ENCODE measurements around the gene KBTBD3.

GRCh38 chr11:106101819-106102218 is 24.7 kb upstream of the KBTBD3 start:
- TF ChIP-seq, protein P1, sequence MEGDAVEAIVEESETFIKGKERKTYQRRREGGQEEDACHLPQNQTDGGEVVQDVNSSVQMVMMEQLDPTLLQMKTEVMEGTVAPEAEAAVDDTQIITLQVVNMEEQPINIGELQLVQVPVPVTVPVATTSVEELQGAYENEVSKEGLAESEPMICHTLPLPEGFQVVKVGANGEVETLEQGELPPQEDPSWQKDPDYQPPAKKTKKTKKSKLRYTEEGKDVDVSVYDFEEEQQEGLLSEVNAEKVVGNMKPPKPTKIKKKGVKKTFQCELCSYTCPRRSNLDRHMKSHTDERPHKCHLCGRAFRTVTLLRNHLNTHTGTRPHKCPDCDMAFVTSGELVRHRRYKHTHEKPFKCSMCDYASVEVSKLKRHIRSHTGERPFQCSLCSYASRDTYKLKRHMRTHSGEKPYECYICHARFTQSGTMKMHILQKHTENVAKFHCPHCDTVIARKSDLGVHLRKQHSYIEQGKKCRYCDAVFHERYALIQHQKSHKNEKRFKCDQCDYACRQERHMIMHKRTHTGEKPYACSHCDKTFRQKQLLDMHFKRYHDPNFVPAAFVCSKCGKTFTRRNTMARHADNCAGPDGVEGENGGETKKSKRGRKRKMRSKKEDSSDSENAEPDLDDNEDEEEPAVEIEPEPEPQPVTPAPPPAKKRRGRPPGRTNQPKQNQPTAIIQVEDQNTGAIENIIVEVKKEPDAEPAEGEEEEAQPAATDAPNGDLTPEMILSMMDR (IDR thresholded peaks at IDR 0.05), result no peak
- no peak for TF ChIP-seq POLR2A (IDR thresholded peaks at IDR 0.05; ENCODE audit: low read depth)
- no peak for TF ChIP-seq POLR2AphosphoS5 (IDR thresholded peaks at IDR 0.05)
- TF ChIP-seq EP300 (IDR thresholded peaks at IDR 0.05), result no peak

All from esophagus muscularis mucosa (tissue), 4 donors.